ENCODE results near the gene CNRIP1.
A peak's percentile ranks its signal among the peaks of the same experiment; 100 is the strongest.
"Not testable (repeated sequence)": the region's sequence is repeated elsewhere in the genome, so short reads cannot be mapped to it uniquely, and the experiment has no call there.

Gene CNRIP1, protein sequence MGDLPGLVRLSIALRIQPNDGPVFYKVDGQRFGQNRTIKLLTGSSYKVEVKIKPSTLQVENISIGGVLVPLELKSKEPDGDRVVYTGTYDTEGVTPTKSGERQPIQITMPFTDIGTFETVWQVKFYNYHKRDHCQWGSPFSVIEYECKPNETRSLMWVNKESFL

GRCh38 chr2:68319398-68320117 is at the start of gene CNRIP1:
CNRIP1 (minus strand) TSS chr2:68319949; CDS start chr2:68319400, 549 bp downstream.
- peak; percentile 79 for DNase-seq (ENCODE audit: insufficient read length, low spot score)
- FAIRE-seq: peak; percentile 89

GRCh38 chr2:68369337-68369734 is 49.6 kb upstream of the CNRIP1 start:
- no peak for FAIRE-seq
- DNase-seq (ENCODE audit: insufficient read length, low spot score): no peak

GRCh38 chr2:68368654-68369336 is 49.0 kb upstream of the CNRIP1 start:
- DNase-seq (ENCODE audit: insufficient read length, low spot score): no peak

GRCh38 chr2:68367953-68368653 is 48.4 kb upstream of the CNRIP1 start:
- no peak for DNase-seq (ENCODE audit: insufficient read length, low spot score)
- FAIRE-seq: no peak

More at GRCh38 chr2:68368654-68369336, 49.0 kb upstream of the CNRIP1 start:
- no peak for FAIRE-seq

DNA sequence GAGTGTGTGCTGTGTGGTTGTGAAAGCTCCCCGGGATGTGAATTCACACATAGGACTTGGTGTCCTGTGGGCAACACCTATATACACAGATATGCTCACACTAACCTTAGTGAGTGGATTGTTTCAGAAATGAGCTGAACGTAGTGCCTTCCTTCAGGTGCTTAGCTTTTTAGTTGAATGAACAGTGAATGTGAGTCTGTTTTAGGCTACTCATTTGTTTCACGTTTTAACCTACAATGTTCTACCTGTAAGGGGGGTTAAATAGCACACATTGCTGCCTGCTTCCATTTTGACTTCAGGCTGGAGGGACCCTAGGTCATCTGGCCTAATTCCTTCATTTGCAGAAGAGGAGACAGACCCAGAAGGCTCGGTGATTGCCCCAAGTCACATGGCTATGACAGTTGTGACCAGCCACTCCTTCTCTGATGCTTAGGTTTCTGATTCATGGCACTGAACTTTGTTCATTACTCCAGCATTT is 46.4 kb upstream of the CNRIP1 start:
- no peak for DNase-seq (ENCODE audit: insufficient read length, low spot score)
- peak; percentile 4 for FAIRE-seq

- no peak for FAIRE-seq
- DNase-seq (ENCODE audit: insufficient read length, low spot score): no peak
Observed at GRCh38 chr2:68365087-68365486, 45.3 kb upstream of the CNRIP1 start, which contains the start of gene PLEK. PLEK (plus strand) TSS chr2:68365282; CDS start chr2:68365352, 70 bp downstream.

- FAIRE-seq: no peak
Observed at GRCh38 chr2:68363721-68364120, 44.0 kb upstream of the CNRIP1 start.

GRCh38 chr2:68362749-68363148 is 43.0 kb upstream of the CNRIP1 start:
- no peak for DNase-seq (ENCODE audit: insufficient read length, low spot score)
- FAIRE-seq: no peak

More at GRCh38 chr2:68363721-68364120, 44.0 kb upstream of the CNRIP1 start:
- no peak for DNase-seq (ENCODE audit: insufficient read length, low spot score)

GRCh38 chr2:68362069-68362468 is 42.3 kb upstream of the CNRIP1 start:
- DNase-seq (ENCODE audit: insufficient read length, low spot score): peak; percentile 75
- FAIRE-seq: peak; percentile 63

DNA sequence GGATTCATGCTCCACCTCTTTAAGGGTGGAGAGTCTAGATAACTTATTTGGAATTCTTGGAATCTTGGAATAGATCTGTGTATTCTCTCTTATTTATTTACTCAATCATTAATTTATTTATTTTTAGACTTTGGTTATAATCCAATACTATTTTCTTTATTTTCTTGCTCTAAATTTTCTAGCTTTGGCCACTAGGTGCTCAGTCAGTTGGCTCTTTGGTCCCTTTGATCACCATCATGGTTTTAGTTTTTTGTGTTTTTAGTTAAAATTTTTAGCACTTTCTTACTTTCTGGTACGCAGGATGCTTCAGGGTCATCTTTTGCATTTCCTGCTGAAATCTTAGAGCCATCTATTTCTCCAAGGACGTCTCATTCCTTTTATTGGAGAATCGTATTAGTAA is 40.1 kb upstream of the CNRIP1 start:
- no peak for DNase-seq (ENCODE audit: insufficient read length, low spot score)
- FAIRE-seq: no peak

- FAIRE-seq (peak; percentile 83), DNase-seq (ENCODE audit: insufficient read length, low spot score) (peak; percentile 69)
Observed at GRCh38 chr2:68357605-68358337, 38.0 kb upstream of the CNRIP1 start.

GRCh38 chr2:68356599-68357239 is 37.0 kb upstream of the CNRIP1 start:
- DNase-seq (ENCODE audit: insufficient read length, low spot score) (no peak), FAIRE-seq (no peak)

DNA sequence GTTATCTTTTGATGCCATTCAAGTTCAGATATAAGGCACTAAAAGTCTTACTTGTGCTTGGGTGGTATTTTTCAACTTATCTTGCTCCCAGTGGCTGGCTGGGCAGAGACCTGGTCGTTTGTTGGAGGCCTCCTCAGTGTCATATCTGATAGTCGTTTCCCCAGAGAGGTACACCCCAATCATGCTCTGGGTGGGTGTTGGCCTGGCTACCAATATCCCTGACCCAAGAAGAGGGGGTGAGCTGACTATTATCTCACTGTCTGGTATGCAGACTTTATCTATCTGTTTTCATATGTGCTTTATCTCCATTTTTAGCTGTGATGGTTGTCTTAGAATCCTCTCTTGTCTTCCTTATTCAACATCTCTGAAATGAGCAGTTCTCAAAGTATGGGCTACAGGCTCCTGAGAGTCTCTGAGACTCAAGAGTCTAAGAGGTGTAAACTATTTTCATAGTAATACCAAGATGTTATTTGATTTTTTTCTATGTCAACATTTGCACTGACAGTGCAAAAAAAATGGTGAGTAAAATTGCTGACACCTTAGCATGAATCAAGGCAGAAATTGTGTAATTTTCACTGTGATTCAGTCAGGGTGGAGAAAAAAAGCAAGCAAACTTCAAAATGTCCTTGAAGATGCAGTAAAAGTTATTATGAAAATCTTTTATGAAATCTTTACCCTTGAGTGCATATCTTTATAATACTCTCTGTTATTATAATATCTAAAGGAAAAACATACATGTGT is 33.1 kb upstream of the CNRIP1 start:
- FAIRE-seq (no peak), DNase-seq (ENCODE audit: insufficient read length, low spot score) (no peak)

DNA sequence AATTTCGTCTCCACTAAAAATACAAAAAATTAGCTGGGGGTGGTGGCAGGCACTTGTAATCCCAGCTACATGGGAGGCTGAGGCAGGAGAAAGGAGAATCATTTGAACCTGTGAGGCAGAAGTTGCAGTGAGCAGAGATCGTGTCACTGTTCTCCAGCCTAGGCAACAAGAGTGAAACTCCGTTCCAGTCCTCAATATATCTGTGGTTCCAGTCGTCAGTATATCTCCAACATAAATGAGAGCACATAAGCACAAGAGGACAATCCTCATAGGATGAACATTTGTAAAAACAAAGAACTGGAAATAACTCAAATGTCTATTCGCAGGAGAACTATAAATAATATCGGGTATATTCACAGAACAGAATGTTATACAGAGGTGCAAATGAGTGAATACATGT is 32.2 kb upstream of the CNRIP1 start:
- DNase-seq (ENCODE audit: insufficient read length, low spot score): no peak
- no peak for FAIRE-seq

- not testable (repeated sequence) for FAIRE-seq; DNase-seq (ENCODE audit: insufficient read length, low spot score)
Observed at GRCh38 chr2:68349091-68349490, 29.3 kb upstream of the CNRIP1 start.

DNA sequence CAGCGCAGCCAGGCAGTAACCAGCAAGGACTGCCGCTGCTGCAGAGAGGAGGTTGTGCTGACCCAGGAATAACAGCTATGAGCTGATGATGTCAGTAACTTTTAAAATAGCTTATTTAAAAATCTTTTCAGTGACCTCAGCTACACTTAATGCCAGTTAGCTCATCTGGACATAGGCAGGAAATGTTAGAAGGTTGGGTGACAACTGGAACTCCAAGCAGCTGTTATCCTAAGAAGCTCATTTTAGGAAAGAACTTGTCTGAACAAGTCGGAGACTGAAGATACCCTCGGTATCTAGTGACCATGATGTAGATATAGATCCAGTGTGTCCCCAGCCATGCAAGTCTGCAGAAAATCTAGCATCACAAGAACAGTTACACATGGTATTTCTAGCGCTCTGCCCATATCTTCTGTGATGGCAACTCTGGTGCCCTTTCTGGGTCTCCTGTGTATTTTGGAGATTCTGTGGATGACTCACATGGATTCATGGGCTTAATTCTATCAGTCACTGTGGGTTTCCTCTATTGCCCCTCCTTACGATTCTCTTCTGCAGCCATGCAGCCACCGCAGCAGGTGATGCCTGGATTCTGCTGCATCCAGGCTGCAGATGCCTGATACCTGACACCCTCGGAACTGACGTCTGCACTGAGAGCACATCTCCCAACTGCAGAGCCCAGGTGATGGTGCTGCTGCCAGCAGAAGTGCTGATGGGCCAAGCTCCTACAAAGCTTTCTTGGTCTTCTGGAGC is 25.6 kb upstream of the CNRIP1 start:
- DNase-seq (ENCODE audit: insufficient read length, low spot score): no peak
- no peak for FAIRE-seq

- DNase-seq (ENCODE audit: insufficient read length, low spot score): no peak
- no peak for FAIRE-seq
Observed at GRCh38 chr2:68344031-68344430, 24.3 kb upstream of the CNRIP1 start.

GRCh38 chr2:68342470-68342869 is 22.7 kb upstream of the CNRIP1 start:
- DNase-seq (ENCODE audit: insufficient read length, low spot score) (no peak), FAIRE-seq (no peak)
